Measurements from ENCODE around the gene KRTAP4-4.
"Not testable (repeated sequence)": the region's sequence is repeated elsewhere in the genome, so short reads cannot be mapped to it uniquely, and the experiment has no call there.

The KRTAP4-4 gene

GRCh38 chr17:41160648-41161047 lies at the start of gene KRTAP4-4:
Gene KRTAP4-4, minus strand, starts transcription at chr17:41160748. Its CDS starts 57 bp downstream, at chr17:41160691.
- no peak for DNase-seq (ENCODE audit: low read depth in 2 of 2)

- DNase-seq (ENCODE audit: low read depth in 2 of 2), result no peak
Measured at GRCh38 chr17:41199421-41200078, 39.0 kb upstream of the KRTAP4-4 start.

GRCh38 chr17:41196068-41196467 lies 35.5 kb upstream of the KRTAP4-4 start:
- DNase-seq (ENCODE audit: low read depth in 2 of 2), result no peak

GRCh38 chr17:41190328-41190727 lies 29.8 kb upstream of the KRTAP4-4 start:
- DNase-seq (ENCODE audit: low read depth in 2 of 2), result no peak

- not testable (repeated sequence) for DNase-seq (ENCODE audit: low read depth in 2 of 2)
Measured at GRCh38 chr17:41189837-41190318, 29.3 kb upstream of the KRTAP4-4 start, which contains the start of gene KRTAP9-1. Gene KRTAP9-1, plus strand, starts transcription at chr17:41189887. Its CDS starts 0 bp downstream, at chr17:41189887.

- no peak for DNase-seq (ENCODE audit: low read depth in 2 of 2)
Measured at GRCh38 chr17:41186872-41187271, 26.3 kb upstream of the KRTAP4-4 start.

- no peak for DNase-seq (ENCODE audit: low read depth in 2 of 2)
Measured at GRCh38 chr17:41185001-41185400, 24.5 kb upstream of the KRTAP4-4 start.

- DNase-seq (ENCODE audit: low read depth in 2 of 2), result no peak
Measured at GRCh38 chr17:41184480-41184961, 24.0 kb upstream of the KRTAP4-4 start, which contains the start of gene KRTAP4-1. Gene KRTAP4-1, minus strand, starts transcription at chr17:41184911. Its CDS starts 57 bp downstream, at chr17:41184854.

GRCh38 chr17:41178843-41179616 lies 18.5 kb upstream of the KRTAP4-4 start:
- no peak for DNase-seq (ENCODE audit: low read depth in 2 of 2)

- DNase-seq (ENCODE audit: low read depth in 2 of 2), result no peak
Measured at GRCh38 chr17:41178341-41178740, 17.8 kb upstream of the KRTAP4-4 start.

- DNase-seq (ENCODE audit: low read depth in 2 of 2), result no peak
Measured at GRCh38 chr17:41177727-41178271, 17.3 kb upstream of the KRTAP4-4 start, which contains the start of gene KRTAP4-2. Gene KRTAP4-2, minus strand, starts transcription at chr17:41178221. Its CDS starts 57 bp downstream, at chr17:41178164.

- no peak for DNase-seq (ENCODE audit: low read depth in 2 of 2)
Measured at GRCh38 chr17:41176744-41177387, 16.3 kb upstream of the KRTAP4-4 start.

- no peak for DNase-seq (ENCODE audit: low read depth in 2 of 2)
Measured at GRCh38 chr17:41171886-41172285, 11.3 kb upstream of the KRTAP4-4 start.

GRCh38 chr17:41168121-41168520 lies 7.6 kb upstream of the KRTAP4-4 start, which contains the start of gene KRTAP4-3:
Gene KRTAP4-3, minus strand, starts transcription at chr17:41168221. Its CDS starts 49 bp downstream, at chr17:41168172.
- no peak for DNase-seq (ENCODE audit: low read depth in 2 of 2)

- DNase-seq (ENCODE audit: low read depth in 2 of 2), result no peak
Measured at GRCh38 chr17:41167561-41167960, 7.0 kb upstream of the KRTAP4-4 start.

- no peak for DNase-seq (ENCODE audit: low read depth in 2 of 2)
Measured at GRCh38 chr17:41163828-41164227, 3.3 kb upstream of the KRTAP4-4 start.

GRCh38 chr17:41160190-41160589 lies 358 bp downstream of the KRTAP4-4 start:
- not testable (repeated sequence) for DNase-seq (ENCODE audit: low read depth in 2 of 2)

GRCh38 chr17:41153856-41154255 lies 6.7 kb downstream of the KRTAP4-4 start:
- DNase-seq (ENCODE audit: low read depth in 2 of 2), result no peak

- no peak for DNase-seq (ENCODE audit: low read depth in 2 of 2)
Measured at GRCh38 chr17:41151525-41151924, 9.0 kb downstream of the KRTAP4-4 start.

- DNase-seq (ENCODE audit: low read depth in 2 of 2), result no peak
Measured at GRCh38 chr17:41150026-41150425, 10.5 kb downstream of the KRTAP4-4 start.

- no peak for DNase-seq (ENCODE audit: low read depth in 2 of 2)
Measured at GRCh38 chr17:41149652-41149985, 10.9 kb downstream of the KRTAP4-4 start, which contains the start of gene KRTAP4-5. Gene KRTAP4-5, minus strand, starts transcription at chr17:41149825. Its CDS starts 58 bp downstream, at chr17:41149767.
